NCI-H345 treated with DMSO at 0.1 percent for 48 hours (cell line): ENCODE data around the gene AXDND1.
"Not testable (repeated sequence)": the region's sequence is repeated elsewhere in the genome, so short reads cannot be mapped to it uniquely, and the experiment has no call there.

ENCODE experiments used
- DNase-seq: peaks from one replicate; lab custom pipeline; 2025; ENCODE audit not compliant: unreplicated experiment; lab: John Stamatoyannopoulos, UW

Gene AXDND1

GRCh38 chr1:179365342-179366092 is at the start of gene AXDND1:
Gene AXDND1 (plus strand): TSS chr1:179365971. CDS start chr1:179366510, 539 bp downstream.
- peak; percentile 28 for DNase-seq

- DNase-seq: no peak
Measured at GRCh38 chr1:179318491-179318890, 47.3 kb upstream of the AXDND1 start.

- no peak for DNase-seq
Measured at GRCh38 chr1:179321533-179322216, 44.1 kb upstream of the AXDND1 start.

- no peak for DNase-seq
Measured at GRCh38 chr1:179322557-179322956, 43.2 kb upstream of the AXDND1 start.

GRCh38 chr1:179323436-179323835 is 42.3 kb upstream of the AXDND1 start:
- DNase-seq: no peak

- DNase-seq: no peak
Measured at GRCh38 chr1:179325836-179326235, 39.9 kb upstream of the AXDND1 start.

GRCh38 chr1:179326746-179327145 is 39.0 kb upstream of the AXDND1 start:
- no peak for DNase-seq

- DNase-seq: no peak
Measured at GRCh38 chr1:179327196-179327595, 38.6 kb upstream of the AXDND1 start.

- no peak for DNase-seq
Measured at GRCh38 chr1:179327679-179328078, 38.1 kb upstream of the AXDND1 start.

- no peak for DNase-seq
Measured at GRCh38 chr1:179329862-179330261, 35.9 kb upstream of the AXDND1 start.

- no peak for DNase-seq
Measured at GRCh38 chr1:179334440-179334839, 31.3 kb upstream of the AXDND1 start.

GRCh38 chr1:179337288-179337687 is 28.5 kb upstream of the AXDND1 start:
- DNase-seq: no peak

- DNase-seq: no peak
Measured at GRCh38 chr1:179337942-179338560, 27.7 kb upstream of the AXDND1 start.

- DNase-seq: no peak
Measured at GRCh38 chr1:179340918-179341317, 24.9 kb upstream of the AXDND1 start.

- DNase-seq: no peak
Measured at GRCh38 chr1:179341943-179342547, 23.7 kb upstream of the AXDND1 start.

GRCh38 chr1:179342740-179343404 is 22.9 kb upstream of the AXDND1 start:
- DNase-seq: no peak

GRCh38 chr1:179351281-179351680 is 14.5 kb upstream of the AXDND1 start:
- no peak for DNase-seq

- no peak for DNase-seq
Measured at GRCh38 chr1:179352236-179352635, 13.5 kb upstream of the AXDND1 start.

- no peak for DNase-seq
Measured at GRCh38 chr1:179353546-179353945, 12.2 kb upstream of the AXDND1 start.

- not testable (repeated sequence) for DNase-seq
Measured at GRCh38 chr1:179361631-179362030, 4.1 kb upstream of the AXDND1 start.
